GM19372 (cell line): ENCODE results near the gene TMEM116.
"Not testable (repeated sequence)": the region's sequence is repeated elsewhere in the genome, so short reads cannot be mapped to it uniquely, and the experiment has no call there.

Source experiments
- ATAC-seq: cut with Tn5 transposase; IDR thresholded peaks from one replicate; pipeline ENCODE4 v1.9.1; 2021; ENCODE audit warnings: mild to moderate bottlenecking, low read depth, moderate library complexity; ENCODE audit not compliant: unreplicated experiment

TMEM116 gene

GRCh38 chr12:112012775-112013600, at the start of gene TMEM116, which contains the start of gene ERP29:
TSS of gene TMEM116 (minus strand) at chr12:112013165. CDS start at chr12:112005270, 7,895 bp downstream.
TSS of gene ERP29 (plus strand) at chr12:112013426. CDS start at chr12:112013466, 40 bp downstream.
- ATAC-seq = peak; percentile 70

GRCh38 chr12:112061137-112061536, 48.2 kb upstream of the TMEM116 start:
- ATAC-seq = no peak

DNA sequence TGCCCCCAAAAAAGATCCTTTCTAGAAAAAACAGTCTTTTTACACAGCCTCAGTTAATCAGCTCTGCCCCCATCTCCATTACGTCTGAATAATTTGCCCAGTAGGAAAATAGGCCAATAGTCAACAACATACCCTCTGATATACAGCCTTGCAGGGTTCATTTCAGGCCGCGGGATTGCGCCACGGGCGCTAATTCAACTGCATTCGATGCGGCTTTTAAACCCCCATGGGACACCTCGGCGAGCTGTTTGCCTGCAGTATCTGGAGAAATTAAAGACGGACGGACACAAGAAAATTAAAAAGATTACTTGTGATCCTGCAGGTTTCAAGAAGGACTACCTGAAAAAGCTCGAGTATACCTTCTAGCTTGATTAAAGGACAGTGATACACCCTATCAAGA, 36.4 kb upstream of the TMEM116 start:
- ATAC-seq = no peak

- no peak for ATAC-seq
Observed at GRCh38 chr12:112046003-112046402, 33.0 kb upstream of the TMEM116 start.

- not testable (repeated sequence) for ATAC-seq
Observed at GRCh38 chr12:112036614-112037013, 23.6 kb upstream of the TMEM116 start.

DNA sequence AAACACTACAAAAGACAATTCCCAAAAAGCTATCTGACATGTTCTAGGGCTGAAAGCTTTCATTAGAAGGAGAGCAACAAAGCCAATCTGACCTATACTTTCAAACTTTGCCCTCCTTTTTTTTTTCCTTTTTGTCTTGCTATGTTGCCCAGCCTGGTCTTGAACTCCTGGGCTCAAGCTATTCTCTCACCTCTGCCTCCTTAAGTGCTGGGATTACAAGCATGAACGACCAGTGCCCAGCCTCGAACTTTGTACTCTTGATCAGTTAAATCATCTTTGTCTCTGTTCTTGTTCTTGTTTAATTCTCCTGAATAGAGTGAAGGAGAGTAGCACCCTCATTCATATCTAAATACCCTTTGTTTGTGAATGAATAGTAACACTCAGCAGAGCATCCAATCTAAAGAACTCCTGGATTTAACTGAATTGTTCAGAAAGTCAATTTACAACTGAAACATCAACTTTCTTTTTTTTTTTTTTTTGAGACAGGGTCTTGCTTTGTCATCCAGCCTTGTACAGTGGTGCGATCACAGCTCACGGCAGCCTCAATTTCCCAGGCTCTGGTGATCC, 22.3 kb upstream of the TMEM116 start:
- no peak for ATAC-seq

GRCh38 chr12:112032292-112032691, 19.3 kb upstream of the TMEM116 start:
- ATAC-seq = no peak

DNA sequence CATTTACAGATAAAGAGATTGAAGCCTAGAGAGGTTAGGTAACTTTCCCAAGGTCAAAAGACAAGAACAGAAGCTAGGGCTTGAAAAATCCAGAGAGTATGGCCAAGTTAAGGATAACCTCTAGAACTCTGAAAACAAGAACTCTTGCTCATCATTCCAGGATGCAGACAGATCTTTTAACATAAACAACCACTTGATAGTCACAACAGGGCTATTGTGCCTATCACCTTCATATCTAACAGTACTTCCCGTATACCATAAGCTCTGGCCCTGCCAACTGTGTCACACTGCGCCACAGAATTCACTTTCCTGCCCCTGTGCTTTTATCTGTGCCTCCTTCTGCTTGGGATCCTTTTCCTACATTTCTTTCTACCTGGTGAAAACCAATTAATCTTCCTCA, 18.5 kb upstream of the TMEM116 start:
- no peak for ATAC-seq

GRCh38 chr12:112029301-112029700, 16.3 kb upstream of the TMEM116 start:
- no peak for ATAC-seq

DNA sequence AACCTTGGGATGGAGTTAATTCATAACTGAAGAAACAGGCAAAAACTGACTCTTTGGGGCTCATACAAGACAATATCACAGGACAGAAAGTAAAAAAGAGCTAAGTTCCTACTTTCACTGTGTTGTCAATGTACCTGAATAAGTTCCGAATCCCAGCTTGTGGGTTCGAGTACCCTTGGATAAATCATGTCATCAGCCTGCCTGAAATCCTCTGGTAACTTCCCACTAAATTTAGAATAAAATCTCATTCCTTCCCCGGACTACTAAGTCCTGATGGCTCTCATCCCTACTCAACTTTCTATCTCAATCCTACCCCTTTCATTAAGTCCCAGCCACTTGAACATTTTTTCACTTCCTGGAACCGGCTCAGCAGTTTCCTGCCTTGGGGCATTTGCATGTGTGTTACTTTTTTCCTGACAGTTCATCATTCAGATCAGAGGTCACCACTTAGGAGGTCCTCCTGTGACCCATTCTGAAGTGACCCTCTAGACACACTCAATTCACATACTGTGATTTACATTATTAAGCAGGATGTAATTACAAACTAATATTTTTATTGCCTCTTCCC, 12.9 kb upstream of the TMEM116 start:
- ATAC-seq = no peak

GRCh38 chr12:112023759-112024396, 10.9 kb upstream of the TMEM116 start:
- ATAC-seq = no peak

DNA sequence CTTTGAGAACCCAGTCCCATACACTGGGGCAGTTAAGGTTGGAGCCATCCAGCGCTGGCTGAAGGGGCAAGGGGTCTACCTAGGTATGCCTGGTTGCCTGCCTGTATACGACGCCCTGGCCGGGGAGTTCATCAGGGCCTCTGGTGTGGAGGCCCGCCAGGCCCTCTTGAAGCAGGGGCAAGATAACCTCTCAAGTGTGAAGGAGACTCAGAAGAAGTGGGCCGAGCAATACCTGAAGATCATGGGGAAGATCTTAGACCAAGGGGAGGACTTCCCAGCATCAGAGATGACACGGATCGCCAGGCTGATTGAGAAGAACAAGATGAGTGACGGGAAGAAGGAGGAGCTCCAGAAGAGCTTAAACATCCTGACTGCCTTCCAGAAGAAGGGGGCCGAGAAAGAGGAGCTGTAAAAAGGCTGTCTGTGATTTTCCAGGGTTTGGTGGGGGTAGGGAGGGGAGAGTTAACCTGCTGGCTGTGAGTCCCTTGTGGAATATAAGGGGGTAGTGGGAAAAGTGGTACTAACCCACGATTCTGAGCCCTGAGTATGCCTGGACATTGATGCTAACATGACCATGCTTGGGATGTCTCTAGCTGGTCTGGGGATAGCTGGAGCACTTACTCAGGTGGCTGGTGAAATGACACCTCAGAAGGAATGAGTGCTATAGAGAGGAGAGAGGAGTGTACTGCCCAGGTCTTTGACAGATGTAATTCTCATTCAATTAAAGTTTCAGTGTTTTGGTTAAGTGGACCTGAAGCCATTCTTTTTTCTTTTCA, 9.5 kb upstream of the TMEM116 start:
- ATAC-seq = no peak

DNA sequence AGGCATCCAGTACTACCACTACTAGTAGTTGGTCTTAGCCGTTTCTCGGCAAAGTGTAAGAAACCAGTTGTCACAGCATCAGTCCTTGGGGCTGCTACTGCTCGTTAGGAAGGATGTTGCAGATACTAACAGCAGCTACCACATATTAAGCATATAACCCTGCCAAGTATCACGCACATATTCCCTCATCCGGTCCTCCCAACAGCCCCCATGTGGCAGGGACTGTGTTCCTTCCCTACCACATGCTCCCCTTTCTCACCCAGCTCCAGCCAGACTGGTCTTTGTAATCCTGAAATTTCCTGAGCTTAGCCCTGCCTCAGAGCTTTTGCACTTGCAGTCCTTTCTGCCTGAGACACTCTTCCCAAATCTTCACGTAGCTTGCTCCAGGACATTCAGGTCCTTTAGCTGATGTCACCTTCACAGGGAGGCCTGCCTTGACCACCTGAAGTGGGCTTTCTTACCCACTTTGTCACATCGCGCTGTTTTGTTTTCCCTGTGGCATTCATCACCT, 8.0 kb upstream of the TMEM116 start:
- ATAC-seq = no peak

DNA sequence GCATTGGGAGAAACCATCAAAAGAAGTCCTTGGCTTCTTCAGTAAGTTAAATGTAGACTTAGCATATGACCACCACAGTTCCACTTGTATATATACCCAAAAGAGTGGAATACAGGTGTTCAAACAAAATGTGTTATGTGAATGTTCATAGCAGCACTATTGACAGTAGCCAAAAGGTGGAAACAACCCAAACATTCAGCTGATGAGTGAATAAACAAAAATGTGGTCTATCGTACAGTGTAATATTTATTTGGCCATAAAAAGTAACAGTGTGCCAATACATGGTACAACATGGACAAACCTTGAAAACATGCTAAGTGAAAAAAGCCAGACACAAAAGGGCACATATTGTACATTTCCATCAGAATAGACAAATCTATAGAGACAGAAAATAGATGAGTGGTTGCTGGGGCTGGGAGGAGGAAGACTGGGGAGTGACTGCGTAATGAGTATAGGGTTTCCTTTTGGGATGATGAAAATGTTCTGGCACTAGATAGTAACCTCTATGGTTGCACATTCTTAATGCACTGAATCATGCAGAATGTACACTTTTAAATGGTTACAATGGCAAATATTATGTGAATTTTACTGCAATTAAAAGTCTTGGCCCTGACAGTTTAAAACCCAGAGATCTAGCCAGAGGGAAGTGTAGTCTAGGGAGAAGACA, 5.7 kb upstream of the TMEM116 start:
- no peak for ATAC-seq

- ATAC-seq = no peak
Observed at GRCh38 chr12:112017041-112017440, 4.1 kb upstream of the TMEM116 start.

- no peak for ATAC-seq
Observed at GRCh38 chr12:112015938-112016337, 3.0 kb upstream of the TMEM116 start.

GRCh38 chr12:112013601-112014402, 837 bp upstream of the TMEM116 start:
- ATAC-seq = no peak

- no peak for ATAC-seq
Observed at GRCh38 chr12:112011685-112012084, 1.3 kb downstream of the TMEM116 start.
